GM18519 (cell line): ENCODE data around the gene MAFF.
"Not testable (repeated sequence)": the region's sequence is repeated elsewhere in the genome, so short reads cannot be mapped to it uniquely, and the experiment has no call there.

Source experiments
- ATAC-seq: cut with Tn5 transposase; IDR thresholded peaks from one replicate; pipeline ENCODE4 v1.9.1; 2021; ENCODE audit warnings: mild to moderate bottlenecking, moderate library complexity; ENCODE audit not compliant: unreplicated experiment, low FRiP score

MAFF gene

GRCh38 chr22:38201711-38202436 lies at the start of gene MAFF:
TSS of gene MAFF (plus strand) at chr22:38201994. CDS start at chr22:38213854, 11,860 bp downstream.
- peak; percentile 40 for ATAC-seq

- ATAC-seq: no peak
Measured at GRCh38 chr22:38153821-38154562, 47.8 kb upstream of the MAFF start.

GRCh38 chr22:38154563-38154915 lies 47.3 kb upstream of the MAFF start:
- not testable (repeated sequence) for ATAC-seq

- ATAC-seq: no peak
Measured at GRCh38 chr22:38155703-38156102, 46.1 kb upstream of the MAFF start.

- ATAC-seq: no peak
Measured at GRCh38 chr22:38162881-38163843, 38.6 kb upstream of the MAFF start.

- no peak for ATAC-seq
Measured at GRCh38 chr22:38163844-38164550, 37.8 kb upstream of the MAFF start.

- ATAC-seq: no peak
Measured at GRCh38 chr22:38164551-38164918, 37.3 kb upstream of the MAFF start.

- ATAC-seq: no peak
Measured at GRCh38 chr22:38165922-38166593, 35.7 kb upstream of the MAFF start.

GRCh38 chr22:38167988-38168407 lies 33.8 kb upstream of the MAFF start:
- ATAC-seq: no peak

- ATAC-seq: no peak
Measured at GRCh38 chr22:38169116-38169515, 32.7 kb upstream of the MAFF start.

- ATAC-seq: no peak
Measured at GRCh38 chr22:38170469-38170868, 31.3 kb upstream of the MAFF start.

GRCh38 chr22:38171927-38172831 lies 29.6 kb upstream of the MAFF start:
- ATAC-seq: no peak

- ATAC-seq: no peak
Measured at GRCh38 chr22:38172832-38173640, 28.8 kb upstream of the MAFF start.

GRCh38 chr22:38173641-38173906 lies 28.2 kb upstream of the MAFF start:
- no peak for ATAC-seq

- no peak for ATAC-seq
Measured at GRCh38 chr22:38174626-38175025, 27.2 kb upstream of the MAFF start.

- ATAC-seq: no peak
Measured at GRCh38 chr22:38175206-38176118, 26.3 kb upstream of the MAFF start.

- no peak for ATAC-seq
Measured at GRCh38 chr22:38176170-38176741, 25.5 kb upstream of the MAFF start.
